A549 treated with GW870086 at 1 μM for 4 hours (cell line): ENCODE data around the gene QPCTL. TPM values are rescaled to one million over a fixed set of nuclear protein-coding genes. Genes with fewer than 3 reads are reported as not detected.

ENCODE experiments used
- total RNA-seq: library from RNA; stranded (reverse); fragments of 200-300 nt; extraction: Qiagen RNA extraction; gene quantifications from 5 replicates; pipeline ENCODE4 v1.2.3, GENCODE V29; 2022; ENCODE audit warnings: low read depth

Gene QPCTL
- 7.3 to 9.5 TPM (median 8.6 TPM) in 5 replicates for total RNA-seq

GRCh38 chr19:45692187-45693105 is at the start of gene QPCTL:
Gene QPCTL, plus strand, starts transcription at chr19:45692666. Its CDS starts 38 bp downstream, at chr19:45692704.

GRCh38 chr19:45667620-45668341 is 24.7 kb upstream of the QPCTL start, which contains the start of gene GIPR:
Gene GIPR, plus strand, starts transcription at chr19:45668221. Its CDS starts 1,300 bp downstream, at chr19:45669521.

GRCh38 chr19:45691516-45692186 is 815 bp upstream of the QPCTL start, which contains the start of gene SNRPD2:
Gene SNRPD2, minus strand, starts transcription at chr19:45691953. Its CDS starts 65 bp downstream, at chr19:45691888.

GRCh38 chr19:45730368-45731288 is 38.2 kb downstream of the QPCTL start, which contains the start of gene FBXO46:
Gene FBXO46, minus strand, starts transcription at chr19:45730896. Its CDS starts 17,401 bp downstream, at chr19:45713495.

GRCh38 chr19:45733160-45733810 is 40.8 kb downstream of the QPCTL start, which contains the start of gene MEIOSIN:
Gene MEIOSIN, plus strand, starts transcription at chr19:45733439. Its CDS starts 1,938 bp downstream, at chr19:45735377.

Other genes starting within 250 kb of the QPCTL start
- gene FOSB, start 224.7 kb upstream of the QPCTL start, total RNA-seq = 8.6 to 16.5 TPM (median 13.5 TPM) in 5 replicates
- 10.7 to 18.4 TPM (median 12.8 TPM) in 5 replicates for gene RTN2, start 195.6 kb upstream of the QPCTL start, total RNA-seq
- gene PPM1N, start 194.2 kb upstream of the QPCTL start, total RNA-seq = 6.9 to 9.6 TPM (median 8.7 TPM) in 5 replicates
- gene VASP, start 185.2 kb upstream of the QPCTL start, total RNA-seq = 200 to 267 TPM (median 250 TPM) in 5 replicates
- 12.7 to 20.1 TPM (median 18.1 TPM) in 5 replicates for gene OPA3, start 107.9 kb upstream of the QPCTL start, total RNA-seq
- 0.14 to 0.34 TPM (median 0.27 TPM) in 5 replicates for gene GPR4, start 90.5 kb upstream of the QPCTL start, total RNA-seq
- 17.2 to 24.8 TPM (median 22.8 TPM) in 5 replicates for gene EML2, start 53.3 kb upstream of the QPCTL start, total RNA-seq
- gene GIPR, start 24.4 kb upstream of the QPCTL start, total RNA-seq = 2.4 to 5.1 TPM (median 3.9 TPM) in 5 replicates
- 743 to 1,005 TPM (median 782 TPM) in 5 replicates for gene SNRPD2, start 713 bp upstream of the QPCTL start, total RNA-seq
- gene FBXO46, start 38.2 kb downstream of the QPCTL start, total RNA-seq = 6.9 to 10.9 TPM (median 10.2 TPM) in 5 replicates
- gene MEIOSIN, start 40.8 kb downstream of the QPCTL start, total RNA-seq = 0.05 to 0.23 TPM (median 0.06 TPM) in 3 of 5 replicates, not detected in the others
- 17.0 to 28.2 TPM (median 24.1 TPM) in 5 replicates for gene SIX5, start 76.6 kb downstream of the QPCTL start, total RNA-seq
- gene DMPK, start 89.8 kb downstream of the QPCTL start, total RNA-seq = 36.2 to 49.7 TPM (median 47.1 TPM) in 5 replicates
- 24.9 to 39.2 TPM (median 32.4 TPM) in 5 replicates for gene DMWD, start 100.2 kb downstream of the QPCTL start, total RNA-seq
- not detected in 5 replicates for gene RSPH6A, start 122.6 kb downstream of the QPCTL start, total RNA-seq
- gene SYMPK, start 170.5 kb downstream of the QPCTL start, total RNA-seq = 55.7 to 77.3 TPM (median 73.2 TPM) in 5 replicates
- gene FOXA3, start 171.7 kb downstream of the QPCTL start, total RNA-seq = 0.50 to 0.97 TPM (median 0.67 TPM) in 5 replicates
- gene IRF2BP1, start 193.5 kb downstream of the QPCTL start, total RNA-seq = 23.1 to 35.0 TPM (median 33.2 TPM) in 5 replicates
- gene MYPOP, start 209.9 kb downstream of the QPCTL start, total RNA-seq = 6.1 to 9.6 TPM (median 8.7 TPM) in 5 replicates
- gene NANOS2, start 222.1 kb downstream of the QPCTL start, total RNA-seq = not detected in 5 replicates